Liver (tissue), 9 donors: ENCODE data around the gene INTS6. TPM values are rescaled to one million over a fixed set of nuclear protein-coding genes. Genes with fewer than 3 reads are reported as not detected.
A peak's percentile ranks its signal among the peaks of the same experiment; 100 is the strongest.

Experiments
- DNase-seq: peaks from one replicate; pipeline ENCODE4 v3.0.0-alpha.2; 2017; ENCODE audit warnings: low spot score
- H3K27ac ChIP-seq, 2 donors: one replicate each; pipeline ENCODE4 v1.7.0; 2013; ENCODE audit warnings: inconsistent platforms in 2 of 2, low read length in 2 of 2, control low read depth in 1 of 2, low read depth in 1 of 2, mild to moderate bottlenecking in 1 of 2
- H3K27me3 ChIP-seq, 4 donors: one replicate each; pipeline versions ENCODE4 v1.6.1 to v1.7.0; 2013; ENCODE audit warnings: low read length in 3 of 4, inconsistent platforms in 1 of 4, mild to moderate bottlenecking in 1 of 4, moderate library complexity in 1 of 4; ENCODE audit not compliant: control insufficient read depth in 4 of 4, insufficient read depth in 4 of 4
- H3K36me3 ChIP-seq, 4 donors: one replicate each; pipeline versions ENCODE4 v1.6.1 to v1.7.0; 2013; ENCODE audit warnings: low read length in 3 of 4, mild to moderate bottlenecking in 3 of 4, low read depth in 1 of 4, moderate library complexity in 1 of 4; ENCODE audit not compliant: control insufficient read depth in 4 of 4, insufficient read depth in 3 of 4
- H3K4me1 ChIP-seq, 4 donors: one replicate each; pipeline versions ENCODE4 v1.6.1 to v1.7.0; 2013; ENCODE audit warnings: low read length in 3 of 4, mild to moderate bottlenecking in 3 of 4, moderate library complexity in 1 of 4; ENCODE audit not compliant: control insufficient read depth in 4 of 4, insufficient read depth in 4 of 4
- H3K4me3 ChIP-seq, 3 donors: one replicate each; pipeline versions ENCODE4 v1.6.1 to v1.7.0; 2013; ENCODE audit warnings: low read length in 3 of 3, control low read depth in 1 of 3, low read depth in 1 of 3, mild to moderate bottlenecking in 1 of 3
- H3K9ac ChIP-seq, 2 donors: one replicate each; pipeline ENCODE4 v1.7.0; 2013; ENCODE audit warnings: low read length in 2 of 2, mild to moderate bottlenecking in 2 of 2, moderate library complexity in 2 of 2, control low read depth in 1 of 2, low read depth in 1 of 2
- H3K9me3 ChIP-seq, 4 donors: one replicate each; pipeline versions ENCODE4 v1.6.1 to v1.7.0; 2013; ENCODE audit warnings: low read length in 3 of 4; ENCODE audit not compliant: control insufficient read depth in 4 of 4
- CTCF ChIP-seq: fragments of 150-350 bp; IDR thresholded peaks from 2 replicates; pipeline ENCODE4 v1.5.1; 2017; ENCODE audit warnings: improper control_type of control experiment, low read depth, low read length; ENCODE audit not compliant: missing input control
- EGR1 ChIP-seq, 2 donors: IDR thresholded peaks; 2 replicates each; pipeline ENCODE4 v1.6.1; 2016 to 2018; ENCODE audit warnings: antibody characterized with exemption in 2 of 2, low read depth in 2 of 2
- FOXA1 ChIP-seq: IDR thresholded peaks from 2 replicates; pipeline ENCODE4 v1.6.1; 2016; ENCODE audit warnings: antibody characterized with exemption
- FOXA2 ChIP-seq: IDR thresholded peaks from 2 replicates; pipeline ENCODE4 v1.6.1; 2016; ENCODE audit warnings: antibody characterized with exemption
- GABPA ChIP-seq, 2 donors: IDR thresholded peaks in 1 of 2; conservative IDR thresholded peaks in 1 of 2; 2 replicates each; pipeline ENCODE4 v1.6.1; 2016; ENCODE audit warnings: antibody characterized with exemption in 2 of 2, mild to moderate bottlenecking in 1 of 2, moderate library complexity in 1 of 2
- HNF4A ChIP-seq, 2 donors: conservative IDR thresholded peaks; 2 replicates each; pipeline ENCODE4 v1.6.1; 2016; ENCODE audit warnings: antibody characterized with exemption in 2 of 2, mild to moderate bottlenecking in 2 of 2
- HNF4G ChIP-seq: IDR thresholded peaks from 2 replicates; pipeline ENCODE4 v1.6.1; 2016; ENCODE audit warnings: antibody characterized with exemption
- JUND ChIP-seq, 2 donors: IDR thresholded peaks; 2 replicates each; pipeline ENCODE4 v1.6.1; 2016; ENCODE audit warnings: antibody characterized with exemption in 2 of 2
- MAX ChIP-seq: IDR thresholded peaks from 2 replicates; pipeline ENCODE4 v1.6.1; 2016; ENCODE audit warnings: antibody characterized with exemption
- NR2F2 ChIP-seq: IDR thresholded peaks from 2 replicates; pipeline ENCODE4 v1.6.1; 2016; ENCODE audit warnings: antibody characterized with exemption
- RAD21 ChIP-seq, 2 donors: IDR thresholded peaks; 2 replicates each; pipeline ENCODE4 v1.6.1; 2016; ENCODE audit warnings: antibody characterized with exemption in 2 of 2, mild to moderate bottlenecking in 2 of 2
- REST ChIP-seq: IDR thresholded peaks from 2 replicates; pipeline ENCODE4 v1.6.1; 2016; ENCODE audit warnings: antibody characterized with exemption, mild to moderate bottlenecking
- RXRA ChIP-seq, 2 donors: IDR thresholded peaks; 2 replicates each; pipeline ENCODE4 v1.6.1; 2017 to 2018; ENCODE audit warnings: antibody characterized with exemption in 2 of 2, mild to moderate bottlenecking in 1 of 2
- SP1 ChIP-seq: IDR thresholded peaks from 2 replicates; pipeline ENCODE4 v1.6.1; 2018; ENCODE audit warnings: antibody characterized with exemption, mild to moderate bottlenecking
- TAF1 ChIP-seq: conservative IDR thresholded peaks from 2 replicates; pipeline ENCODE4 v1.6.1; 2016; ENCODE audit warnings: antibody characterized with exemption, mild to moderate bottlenecking
- ZBTB33 ChIP-seq: IDR thresholded peaks from 2 replicates; pipeline ENCODE4 v1.6.1; 2016; ENCODE audit warnings: antibody characterized with exemption
- WGBS: extraction: QIAGEN DNeasy Blood & Tissue Kit; methylation state at CpG from one replicate; pipeline ENCODE4 v1.1.7; 2013; 5-methylcytosine and 5-hydroxymethylcytosine counted together
- polyA plus RNA-seq, 2 donors: library from polyadenylated mRNA; stranded (reverse) in 1 of 2; unstranded in 1 of 2; fragments of 200-250 nt in 1 of 2; fragments of >200 nt in 1 of 2; fragmentation: Nextera tagmentation in 1 of 2; extraction: Ambion mirVana in 1 of 2; gene quantifications; one replicate each; pipeline versions ENCODE4 v1.2.1 to v1.2.3, GENCODE V29; 2013 to 2015
- total RNA-seq, 2 donors: library from RNA; depleted of rRNA; stranded (reverse); fragments of >200 nt; gene quantifications; one replicate each; pipeline ENCODE4 v1.2.3, GENCODE V29; 2014
- TF ChIP-seq, protein P1 (sequence below): IDR thresholded peaks from 2 replicates; pipeline ENCODE4 v1.6.1; 2016; ENCODE audit warnings: antibody characterized with exemption
- donor health status: healthy.
- donor health status: healthy.
- donor health status: healthy.
- donor health status: healthy.
- donor health status: healthy.

The INTS6 gene
- total and polyA plus RNA-seq, 4 donors, result 11.4 to 61.4 (median 18.8) TPM

DNA sequence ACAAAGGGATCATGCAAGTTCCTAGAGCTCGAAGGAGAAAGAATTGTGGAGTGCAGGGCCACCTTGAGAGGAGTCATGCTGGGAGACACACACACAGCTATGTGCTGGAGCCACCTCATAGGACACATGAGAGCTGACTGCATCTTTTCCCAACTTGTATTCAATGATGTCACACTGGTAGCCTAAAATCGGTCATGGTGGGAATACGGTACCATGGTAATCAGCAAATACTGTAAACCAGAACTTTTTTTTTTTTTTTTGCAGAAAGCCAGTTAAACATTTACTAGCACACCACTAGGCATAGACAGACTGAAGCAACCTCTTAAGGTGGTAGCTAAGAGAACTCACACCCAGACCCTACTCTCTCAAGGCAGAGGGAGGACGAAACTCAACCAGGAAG is 47.0 kb upstream of the INTS6 start:
- H3K4me1 ChIP-seq, result peaks cover 3 to 12% (median 8%) of the 10 kb centered on the region in 4 donors
- TF ChIP-seq EGR1 (IDR thresholded peaks at IDR 0.05; ENCODE audit: low read depth in 2 of 2), result no peak
- TF ChIP-seq CTCF, result no peak
- TF ChIP-seq, protein P1, sequence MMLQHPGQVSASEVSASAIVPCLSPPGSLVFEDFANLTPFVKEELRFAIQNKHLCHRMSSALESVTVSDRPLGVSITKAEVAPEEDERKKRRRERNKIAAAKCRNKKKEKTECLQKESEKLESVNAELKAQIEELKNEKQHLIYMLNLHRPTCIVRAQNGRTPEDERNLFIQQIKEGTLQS, result no peak
- TF ChIP-seq MAX, result no peak
- no peak for TF ChIP-seq NR2F2
- no peak for TF ChIP-seq RAD21 (IDR thresholded peaks at IDR 0.05)
- no peak for TF ChIP-seq FOXA2
- TF ChIP-seq REST, result no peak
- TF ChIP-seq RXRA (IDR thresholded peaks at IDR 0.05), result no peak
- TF ChIP-seq HNF4A (conservative IDR thresholded peaks at IDR 0.05), result no peak
- no peak for TF ChIP-seq FOXA1
- TF ChIP-seq SP1, result no peak
- no peak for TF ChIP-seq GABPA (IDR thresholded peaks at IDR 0.05 in 1 of 2, conservative IDR thresholded peaks at IDR 0.05 in 1 of 2)
- TF ChIP-seq HNF4G, result no peak
- no peak for TF ChIP-seq ZBTB33
- TF ChIP-seq JUND (IDR thresholded peaks at IDR 0.05), result no peak
- H3K9me3 ChIP-seq, result no peaks in the 10 kb centered on the region
- H3K27me3 ChIP-seq, result no peaks in the 10 kb centered on the region
- H3K4me3 ChIP-seq, result no peak overlapping the region
- DNase-seq, result no peak
- H3K36me3 ChIP-seq, result no peaks in the 10 kb centered on the region
- H3K9ac ChIP-seq, result no peak overlapping the region
- 63% methylated on average over 4 of the region's 4 CpGs for WGBS
- H3K27ac ChIP-seq, result peak overlapping the region in 1 of 2 donors; percentile 38

- Histone ChIP-seq H3K27me3 (no peaks in the 10 kb centered on the region), H3K9me3 (no peaks in the 10 kb centered on the region), H3K9ac (no peak overlapping the region), H3K4me3 (no peak overlapping the region), H3K36me3 (no peaks in the 10 kb centered on the region), H3K4me1 (peaks cover 0 to 6% (median 3%) of the 10 kb centered on the region in 4 donors), H3K27ac (no peak overlapping the region)
- DNase-seq, result no peak
- TF ChIP-seq RXRA (IDR thresholded peaks at IDR 0.05) (no peak), NR2F2 (no peak), FOXA2 (no peak), REST (no peak), MAX (no peak), TAF1 (no peak), FOXA1 (no peak)
- TF ChIP-seq, protein P1, result no peak
- WGBS, result 88% methylated on average over 1 of the region's 1 CpG
These were observed 42.5 kb upstream of the INTS6 start for GRCh38 chr13:51495316-51495715.
